Suprapubic skin (tissue), 3 donors: Measurements from ENCODE around the gene MVB12A.

Experiments
- CTCF ChIP-seq, 2 donors: fragments of 200-600 bp in 1 of 2; fragments of 450-650 bp in 1 of 2; sonication (generic) in 1 of 2; IDR thresholded peaks; one replicate each; pipeline ENCODE4 v1.5.1; 2016 to 2019; ENCODE audit warnings: antibody characterized with exemption in 2 of 2, mild to moderate bottlenecking in 1 of 2, moderate library complexity in 1 of 2
- POLR2A ChIP-seq, 2 donors: fragments of 450-650 bp; IDR thresholded peaks; one replicate each; pipeline ENCODE4 v1.6.1; 2017; ENCODE audit warnings: antibody characterized with exemption in 2 of 2, mild to moderate bottlenecking in 2 of 2, moderate library complexity in 2 of 2

- TF ChIP-seq CTCF (IDR thresholded peaks at IDR 0.05) (no peak), POLR2A (IDR thresholded peaks at IDR 0.05) (no peak)
Measured at GRCh38 chr19:17450264-17451075, 30.6 kb downstream of the MVB12A start.
